DND-41 (cell line): ENCODE data around the gene ASMT.
A peak's percentile ranks its signal among the peaks of the same experiment; 100 is the strongest.

Experiments used
- ATAC-seq: fragments of 200-7000 bp; cut with Tn5 transposase; 3 replicates; pipeline ENCODE4 v1.9.1; 2021; ENCODE audit warnings: low read depth; ENCODE audit not compliant: insufficient read depth
- DNase-seq: peaks from one replicate; pipeline ENCODE4 v3.0.0-alpha.2; 2020
- H2AFZ ChIP-seq: 2 replicates; pipeline ENCODE4 v1.6.0; 2012; ENCODE audit warnings: low read depth, low read length
- H3K27ac ChIP-seq: 2 replicates; pipeline ENCODE4 v1.5.1; 2012; ENCODE audit warnings: low read length, inconsistent platforms
- H3K27me3 ChIP-seq: fragments of 200-600 bp; sonication (generic); 2 replicates; pipeline ENCODE4 v1.6.0; 2012; ENCODE audit warnings: low read length, mild to moderate bottlenecking, inconsistent platforms; ENCODE audit not compliant: insufficient read depth, poor library complexity
- H3K36me3 ChIP-seq: 2 replicates; pipeline ENCODE4 v1.5.1; 2012; ENCODE audit warnings: low read length, inconsistent platforms; ENCODE audit not compliant: insufficient read depth
- H3K4me1 ChIP-seq: 2 replicates; pipeline ENCODE4 v1.5.1; 2012; ENCODE audit warnings: mild to moderate bottlenecking, low read length; ENCODE audit not compliant: insufficient read depth
- H3K4me2 ChIP-seq: 2 replicates; pipeline ENCODE4 v1.6.0; 2012; ENCODE audit warnings: mild to moderate bottlenecking, moderate library complexity, low read length, inconsistent platforms; ENCODE audit not compliant: insufficient read depth
- H3K4me3 ChIP-seq, 2 experiments: fragments of 200-600 bp in 1 of 2; shearing (Covaris generic) in 1 of 2; 2 replicates each; pipeline ENCODE4 v1.5.1; 2012 to 2016; ENCODE audit warnings: inconsistent platforms in 2 of 2, low read length in 2 of 2, mild to moderate bottlenecking in 2 of 2, low read depth in 1 of 2, moderate library complexity in 1 of 2
- H3K79me2 ChIP-seq: 2 replicates; pipeline ENCODE4 v1.6.0; 2012; ENCODE audit warnings: low read length, inconsistent platforms; ENCODE audit not compliant: insufficient read depth
- H3K9ac ChIP-seq: 2 replicates; pipeline ENCODE4 v1.6.0; 2012; ENCODE audit warnings: low read depth, mild to moderate bottlenecking, inconsistent platforms, low read length, moderate library complexity
- H3K9me3 ChIP-seq: 2 replicates; pipeline ENCODE4 v1.5.1; 2012; ENCODE audit warnings: low read length, moderate library complexity, mild to moderate bottlenecking, inconsistent platforms; ENCODE audit not compliant: insufficient read depth, severe bottlenecking
- H4K20me1 ChIP-seq: 2 replicates; pipeline ENCODE4 v1.6.0; 2012; ENCODE audit warnings: low read length; ENCODE audit not compliant: insufficient read depth
- CTCF ChIP-seq: IDR thresholded peaks from 2 replicates; pipeline ENCODE4 v1.5.1; 2012; ENCODE audit warnings: borderline replicate concordance, low read length, moderate library complexity, mild to moderate bottlenecking; ENCODE audit not compliant: poor library complexity, severe bottlenecking; ENCODE audit errors: extremely low read depth
- EZH2 ChIP-seq: IDR thresholded peaks from 3 replicates; pipeline ENCODE4 v1.6.1; 2012; ENCODE audit warnings: borderline replicate concordance, low read depth, mild to moderate bottlenecking, moderate library complexity, low read length, inconsistent platforms; ENCODE audit not compliant: severe bottlenecking

The ASMT gene

GRCh38 chrX:1584237-1585011 is 30.4 kb upstream of the ASMT start:
- Histone ChIP-seq H3K36me3 (no peaks in the 10 kb centered on the region), H3K4me2 (no peak overlapping the region), H3K9me3 (peaks cover 4% of the 10 kb centered on the region), H3K4me1 (no peaks in the 10 kb centered on the region), H3K27me3 (no peaks in the 10 kb centered on the region), H2AFZ (no peak overlapping the region), H3K79me2 (no peaks in the 10 kb centered on the region), H4K20me1 (no peaks in the 10 kb centered on the region), H3K27ac (0 out of 2 replicates have a peak overlapping the region, but pooled peaks have one; percentile 14), H3K9ac (no peak overlapping the region), H3K4me3 (no peak overlapping the region)
- ATAC-seq (no peak), DNase-seq (no peak)
- TF ChIP-seq EZH2 (no peak), CTCF (no peak)

- Histone ChIP-seq H2AFZ (no peak overlapping the region), H3K9ac (no peak overlapping the region), H3K4me1 (peaks cover 3% of the 10 kb centered on the region; the same call in 1 of the 2 replicates), H3K9me3 (no peaks in the 10 kb centered on the region), H3K36me3 (no peaks in the 10 kb centered on the region; the same call in 1 of the 2 replicates), H3K79me2 (peaks cover 8% of the 10 kb centered on the region), H3K4me3 (no peak overlapping the region), H3K27ac (no peak overlapping the region), H4K20me1 (peaks cover 4% of the 10 kb centered on the region), H3K4me2 (no peak overlapping the region), H3K27me3 (no peaks in the 10 kb centered on the region)
- DNase-seq = peak; percentile 3
- no peak for ATAC-seq
- TF ChIP-seq CTCF = no peak
- no peak for TF ChIP-seq EZH2
Measured at GRCh38 chrX:1587161-1587560, 27.7 kb upstream of the ASMT start.

GRCh38 chrX:1589356-1590130 is 25.3 kb upstream of the ASMT start:
- Histone ChIP-seq H3K9ac (no peak overlapping the region), H4K20me1 (peaks cover 28% of the 10 kb centered on the region), H3K4me2 (no peak overlapping the region), H3K36me3 (peaks cover 18% of the 10 kb centered on the region), H2AFZ (no peak overlapping the region), H3K27ac (0 out of 2 replicates have a peak overlapping the region, but pooled peaks have one; percentile 32), H3K4me3 (no peak overlapping the region), H3K4me1 (peaks cover 23% of the 10 kb centered on the region), H3K79me2 (peaks cover 31% of the 10 kb centered on the region), H3K9me3 (no peaks in the 10 kb centered on the region), H3K27me3 (no peaks in the 10 kb centered on the region)
- ATAC-seq (no peak), DNase-seq (no peak)
- TF ChIP-seq EZH2 (no peak), CTCF (no peak)
